Astrocyte (in vitro differentiated cells and primary cell): ENCODE data around the gene B3GAT2. TPM values are rescaled to one million over a fixed set of nuclear protein-coding genes. Genes with fewer than 3 reads are reported as not detected.

Experiments
- DNase-seq: peaks from one replicate; pipeline ENCODE4 v3.0.0-alpha.2; 2010; ENCODE audit warnings: low read depth
- FAIRE-seq: peaks from 2 replicates; lab custom pipeline; 2011; peaks lifted over from hg19 to GRCh38; lab: Jason Lieb, UNC
- H2AFZ ChIP-seq: 2 replicates; pipeline ENCODE4 v1.6.0; 2012; ENCODE audit warnings: low read depth, low read length, inconsistent platforms
- H3K27ac ChIP-seq: 2 replicates; pipeline ENCODE4 v1.5.1; 2011; ENCODE audit warnings: low read depth, low read length, inconsistent platforms
- H3K27me3 ChIP-seq: 2 replicates; pipeline ENCODE4 v1.6.0; 2011; ENCODE audit warnings: low read length, inconsistent platforms; ENCODE audit not compliant: insufficient read depth
- H3K36me3 ChIP-seq: 2 replicates; pipeline ENCODE4 v1.5.1; 2011; ENCODE audit warnings: low read length, inconsistent platforms; ENCODE audit not compliant: insufficient read depth
- H3K4me1 ChIP-seq: 2 replicates; pipeline ENCODE4 v1.5.1; 2011; ENCODE audit warnings: low read length, inconsistent platforms; ENCODE audit not compliant: insufficient read depth
- H3K4me2 ChIP-seq: 2 replicates; pipeline ENCODE4 v1.6.0; 2012; ENCODE audit warnings: low read length, inconsistent platforms
- H3K4me3 ChIP-seq: 2 replicates; pipeline ENCODE4 v1.5.1; 2011; ENCODE audit warnings: low read depth, mild to moderate bottlenecking, low read length, inconsistent platforms; ENCODE audit not compliant: insufficient read depth
- H3K79me2 ChIP-seq: 2 replicates; pipeline ENCODE4 v1.6.0; 2012; ENCODE audit warnings: mild to moderate bottlenecking, low read length, inconsistent platforms; ENCODE audit not compliant: insufficient read depth
- H3K9ac ChIP-seq: 2 replicates; pipeline ENCODE4 v1.6.0; 2012; ENCODE audit warnings: mild to moderate bottlenecking, low read length, inconsistent platforms
- H3K9me3 ChIP-seq: 2 replicates; pipeline ENCODE4 v1.5.1; 2012; ENCODE audit warnings: low read depth, mild to moderate bottlenecking, low read length, inconsistent platforms; ENCODE audit not compliant: insufficient read depth
- H4K20me1 ChIP-seq: 2 replicates; pipeline ENCODE4 v1.6.0; 2012; ENCODE audit warnings: low read length, inconsistent platforms; ENCODE audit not compliant: insufficient read depth
- H3K27ac Mint-ChIP-seq: one replicate; pipeline ENCODE4 v1.8.0; 2021; ENCODE audit warnings: mild to moderate bottlenecking, mixed read lengths; ENCODE audit not compliant: unreplicated experiment
- H3K27me3 Mint-ChIP-seq: one replicate; pipeline ENCODE4 v1.8.0; 2021; ENCODE audit warnings: low read depth, mixed read lengths; ENCODE audit not compliant: unreplicated experiment
- H3K36me3 Mint-ChIP-seq: one replicate; pipeline ENCODE4 v1.8.0; 2021; ENCODE audit warnings: low read depth, mixed read lengths; ENCODE audit not compliant: unreplicated experiment
- H3K4me1 Mint-ChIP-seq: one replicate; pipeline ENCODE4 v1.8.0; 2021; ENCODE audit warnings: low read depth, mixed read lengths; ENCODE audit not compliant: unreplicated experiment
- H3K4me3 Mint-ChIP-seq: one replicate; pipeline ENCODE4 v1.8.0; 2021; ENCODE audit warnings: mild to moderate bottlenecking, moderate library complexity, mixed read lengths; ENCODE audit not compliant: unreplicated experiment
- H3K9me3 Mint-ChIP-seq: one replicate; pipeline ENCODE4 v1.8.0; 2021; ENCODE audit warnings: mild to moderate bottlenecking, mixed read lengths; ENCODE audit not compliant: unreplicated experiment
- EZH2 ChIP-seq: IDR thresholded peaks from 2 replicates; pipeline ENCODE4 v1.6.1; 2012; ENCODE audit warnings: mild to moderate bottlenecking, low read length, inconsistent platforms; ENCODE audit not compliant: insufficient read depth
- total RNA-seq: library from RNA; stranded (reverse); gene quantifications from 2 replicates; pipeline ENCODE4 v1.2.1, GENCODE V29; 2021
- TF ChIP-seq, protein P1 (sequence below): IDR thresholded peaks from 2 replicates; pipeline ENCODE4 v1.5.1; 2011; ENCODE audit warnings: low read depth, mild to moderate bottlenecking, inconsistent platforms, low read length, moderate library complexity; ENCODE audit not compliant: insufficient read depth

Gene B3GAT2
- total RNA-seq, 1 donor from 2014 or later, result not detected

- Histone ChIP-seq H3K4me3 (no peak overlapping the region), H2AFZ (no peak overlapping the region), H3K9me3 (no peaks in the 10 kb centered on the region), H3K79me2 (no peaks in the 10 kb centered on the region), H3K27ac (no peak overlapping the region), H3K36me3 (no peaks in the 10 kb centered on the region), H3K27me3 (no peaks in the 10 kb centered on the region), H3K4me1 (no peaks in the 10 kb centered on the region), H4K20me1 (no peaks in the 10 kb centered on the region), H3K4me2 (no peak overlapping the region), H3K9ac (no peak overlapping the region)
- TF ChIP-seq, protein P1, sequence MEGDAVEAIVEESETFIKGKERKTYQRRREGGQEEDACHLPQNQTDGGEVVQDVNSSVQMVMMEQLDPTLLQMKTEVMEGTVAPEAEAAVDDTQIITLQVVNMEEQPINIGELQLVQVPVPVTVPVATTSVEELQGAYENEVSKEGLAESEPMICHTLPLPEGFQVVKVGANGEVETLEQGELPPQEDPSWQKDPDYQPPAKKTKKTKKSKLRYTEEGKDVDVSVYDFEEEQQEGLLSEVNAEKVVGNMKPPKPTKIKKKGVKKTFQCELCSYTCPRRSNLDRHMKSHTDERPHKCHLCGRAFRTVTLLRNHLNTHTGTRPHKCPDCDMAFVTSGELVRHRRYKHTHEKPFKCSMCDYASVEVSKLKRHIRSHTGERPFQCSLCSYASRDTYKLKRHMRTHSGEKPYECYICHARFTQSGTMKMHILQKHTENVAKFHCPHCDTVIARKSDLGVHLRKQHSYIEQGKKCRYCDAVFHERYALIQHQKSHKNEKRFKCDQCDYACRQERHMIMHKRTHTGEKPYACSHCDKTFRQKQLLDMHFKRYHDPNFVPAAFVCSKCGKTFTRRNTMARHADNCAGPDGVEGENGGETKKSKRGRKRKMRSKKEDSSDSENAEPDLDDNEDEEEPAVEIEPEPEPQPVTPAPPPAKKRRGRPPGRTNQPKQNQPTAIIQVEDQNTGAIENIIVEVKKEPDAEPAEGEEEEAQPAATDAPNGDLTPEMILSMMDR, result no peak
- no peak for TF ChIP-seq EZH2
- H3K9me3 Mint-ChIP-seq, result no peaks in the 10 kb centered on the region
- H3K27me3 Mint-ChIP-seq, result peaks cover 20% of the 10 kb centered on the region
- no peak overlapping the region for H3K27ac Mint-ChIP-seq
- no peaks in the 10 kb centered on the region for H3K4me1 Mint-ChIP-seq
- no peak for DNase-seq
- H3K4me3 Mint-ChIP-seq, result no peak overlapping the region
- no peak for FAIRE-seq
- H3K36me3 Mint-ChIP-seq, result no peaks in the 10 kb centered on the region
Measured at GRCh38 chr6:70894001-70894400, 62.9 kb downstream of the B3GAT2 start.

DNA sequence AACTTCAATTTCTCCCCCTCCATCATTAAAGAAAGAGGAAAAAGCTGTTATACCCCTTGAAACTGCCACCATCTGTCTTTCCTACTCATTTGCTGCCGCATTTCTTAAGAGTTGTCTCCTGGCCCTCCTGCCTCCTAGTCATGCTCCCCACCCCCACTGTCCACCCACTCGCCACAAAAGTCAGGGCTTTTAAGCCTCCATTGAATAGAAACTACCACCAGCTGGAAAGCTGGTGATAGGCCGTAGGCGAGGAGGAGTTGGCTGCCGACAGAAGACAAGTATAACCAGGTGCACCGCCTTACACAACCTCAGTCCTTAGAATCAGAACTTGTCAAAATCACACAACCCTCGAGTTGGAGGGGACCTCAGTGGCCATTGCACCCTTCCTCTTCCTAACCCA lies 67.6 kb downstream of the B3GAT2 start:
- Histone ChIP-seq H3K36me3 (no peaks in the 10 kb centered on the region), H3K79me2 (no peaks in the 10 kb centered on the region), H3K27me3 (peaks cover 9% of the 10 kb centered on the region), H3K9me3 (no peaks in the 10 kb centered on the region), H3K27ac (no peak overlapping the region), H3K4me3 (no peak overlapping the region), H3K4me1 (no peaks in the 10 kb centered on the region), H3K9ac (no peak overlapping the region), H4K20me1 (no peaks in the 10 kb centered on the region), H3K4me2 (no peak overlapping the region), H2AFZ (no peak overlapping the region)
- Mint-ChIP-seq H3K4me3 (no peak overlapping the region), H3K27ac (no peak overlapping the region), H3K27me3 (peaks cover 42% of the 10 kb centered on the region), H3K9me3 (no peaks in the 10 kb centered on the region), H3K36me3 (no peaks in the 10 kb centered on the region), H3K4me1 (no peaks in the 10 kb centered on the region)
- FAIRE-seq (no peak), DNase-seq (no peak)
- TF ChIP-seq EZH2, result no peak
- TF ChIP-seq, protein P1, result no peak

DNA sequence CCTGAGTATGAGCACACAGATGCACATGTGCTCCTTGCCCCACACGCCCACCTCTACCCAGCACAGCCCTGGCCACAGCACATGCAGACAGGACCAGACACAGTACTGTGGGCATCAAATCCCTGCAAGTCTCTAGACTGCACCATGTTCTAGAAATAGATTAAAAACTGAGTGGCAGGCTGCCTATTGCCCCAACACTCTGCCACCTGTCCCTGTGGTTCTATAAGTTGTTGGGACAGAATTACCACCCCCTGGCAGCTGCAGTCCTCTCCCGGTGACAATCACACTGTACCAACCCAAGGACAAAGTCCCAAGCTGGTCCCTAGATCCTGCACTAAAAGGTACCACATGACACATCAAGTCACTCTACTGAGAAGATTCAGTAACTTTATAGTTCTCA lies 70.2 kb downstream of the B3GAT2 start:
- H3K27ac Mint-ChIP-seq, result no peak overlapping the region
- Histone ChIP-seq H4K20me1 (no peaks in the 10 kb centered on the region), H3K27me3 (peaks cover 9% of the 10 kb centered on the region), H3K36me3 (no peaks in the 10 kb centered on the region), H3K4me2 (no peak overlapping the region), H3K9ac (no peak overlapping the region), H3K9me3 (no peaks in the 10 kb centered on the region), H2AFZ (no peak overlapping the region), H3K27ac (no peak overlapping the region), H3K4me1 (no peaks in the 10 kb centered on the region), H3K4me3 (no peak overlapping the region), H3K79me2 (no peaks in the 10 kb centered on the region)
- H3K4me3 Mint-ChIP-seq, result no peak overlapping the region
- H3K4me1 Mint-ChIP-seq, result no peaks in the 10 kb centered on the region
- H3K36me3 Mint-ChIP-seq, result no peaks in the 10 kb centered on the region
- no peak for DNase-seq
- H3K9me3 Mint-ChIP-seq, result no peaks in the 10 kb centered on the region
- TF ChIP-seq, protein P1, result no peak
- TF ChIP-seq EZH2, result no peak
- FAIRE-seq, result no peak
- H3K27me3 Mint-ChIP-seq, result peaks cover 39% of the 10 kb centered on the region
